ENCODE results near the gene PIK3R4.
A peak's percentile ranks its signal among the peaks of the same experiment; 100 is the strongest.

PIK3R4 gene

DNA sequence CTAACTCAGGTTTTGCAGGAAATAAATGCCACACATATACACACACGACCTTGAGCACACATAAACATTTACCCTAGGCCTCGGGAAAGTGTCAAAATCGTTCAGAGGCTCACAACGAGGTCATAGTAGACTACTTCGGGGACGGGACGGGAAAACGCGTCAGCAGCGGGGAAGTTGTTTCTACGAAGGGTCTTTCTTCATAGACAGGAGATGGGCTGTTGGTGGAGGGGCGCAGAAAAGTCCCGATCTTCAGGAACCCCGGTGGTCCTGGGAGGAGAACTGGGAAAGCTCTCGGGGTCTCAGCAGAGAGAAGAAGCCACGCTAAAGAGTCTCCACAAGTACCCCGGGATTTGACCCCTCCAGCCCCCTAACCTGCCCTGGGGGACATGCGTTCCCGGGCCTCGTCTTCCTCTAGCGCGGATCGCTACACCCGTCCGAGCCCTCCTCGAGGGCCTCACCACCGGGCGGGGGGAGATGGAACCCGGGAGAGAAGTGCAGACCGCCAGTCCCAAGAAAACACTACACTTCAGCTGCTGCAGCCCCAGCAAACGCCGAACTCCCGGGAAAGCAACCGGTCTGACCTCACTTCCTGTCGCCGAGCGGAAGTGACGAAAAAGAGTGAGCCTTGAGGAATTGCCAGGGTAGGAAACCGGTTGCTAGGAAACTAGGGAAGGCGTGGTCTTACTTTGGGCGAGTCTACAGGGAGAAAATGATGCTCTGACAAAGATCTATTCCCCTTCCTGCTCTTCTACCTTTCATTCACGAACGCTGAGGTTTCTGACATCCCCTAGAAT lies at the start of gene PIK3R4:
TSS of gene PIK3R4 (minus strand) at position 584 of the 794 bp plus-strand sequence. CDS start 1,611 bp downstream, outside the sequence.
- peak; percentile 99 for DNase-seq

- DNase-seq, result no peak
Observed at GRCh38 chr3:130795396-130795795, 48.8 kb upstream of the PIK3R4 start.

DNA sequence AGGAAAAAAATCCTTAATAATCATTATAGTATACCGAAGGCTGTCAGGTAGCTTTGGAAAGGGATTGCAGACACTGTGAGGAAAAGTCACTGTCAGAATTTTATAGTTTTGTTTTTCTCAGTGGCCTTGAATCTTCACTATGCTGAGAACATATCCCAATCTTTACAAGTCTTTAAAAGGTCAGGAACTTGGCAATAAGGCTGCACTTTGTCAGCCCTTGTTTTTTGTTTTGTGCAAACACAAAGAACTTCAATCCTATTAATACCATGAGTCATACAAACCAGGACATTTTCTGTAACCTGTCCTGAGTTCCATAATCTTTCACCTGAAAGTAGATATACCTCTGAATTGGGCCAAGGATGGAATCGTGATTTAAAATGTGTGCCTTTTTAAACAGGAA lies 45.6 kb upstream of the PIK3R4 start:
- DNase-seq, result no peak

- no peak for DNase-seq
Observed at GRCh38 chr3:130789782-130790322, 43.2 kb upstream of the PIK3R4 start.

GRCh38 chr3:130787422-130788068 lies 40.9 kb upstream of the PIK3R4 start:
- DNase-seq, result no peak

DNA sequence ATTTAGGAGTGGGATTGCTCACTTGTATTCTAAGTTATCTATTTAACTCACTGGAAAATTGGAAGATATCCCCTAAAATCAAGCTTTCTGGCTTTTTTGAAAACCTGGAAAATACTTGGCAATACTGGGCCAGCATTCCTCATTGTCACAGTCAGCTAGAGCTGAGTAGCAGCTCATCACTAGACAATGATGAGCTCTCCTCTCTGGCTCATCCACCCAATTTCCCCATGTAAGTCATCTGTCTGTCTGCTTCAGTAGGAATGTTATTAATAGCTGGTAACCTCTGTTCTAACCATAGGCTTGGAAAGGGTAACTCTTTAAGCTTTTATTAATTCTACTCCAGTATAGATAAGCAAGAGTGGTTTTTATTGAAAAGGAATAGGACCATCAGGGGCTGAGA lies 39.7 kb upstream of the PIK3R4 start:
- DNase-seq, result no peak

GRCh38 chr3:130783629-130784028 lies 37.0 kb upstream of the PIK3R4 start:
- DNase-seq, result no peak

GRCh38 chr3:130779486-130779885 lies 32.9 kb upstream of the PIK3R4 start:
- DNase-seq, result no peak

DNA sequence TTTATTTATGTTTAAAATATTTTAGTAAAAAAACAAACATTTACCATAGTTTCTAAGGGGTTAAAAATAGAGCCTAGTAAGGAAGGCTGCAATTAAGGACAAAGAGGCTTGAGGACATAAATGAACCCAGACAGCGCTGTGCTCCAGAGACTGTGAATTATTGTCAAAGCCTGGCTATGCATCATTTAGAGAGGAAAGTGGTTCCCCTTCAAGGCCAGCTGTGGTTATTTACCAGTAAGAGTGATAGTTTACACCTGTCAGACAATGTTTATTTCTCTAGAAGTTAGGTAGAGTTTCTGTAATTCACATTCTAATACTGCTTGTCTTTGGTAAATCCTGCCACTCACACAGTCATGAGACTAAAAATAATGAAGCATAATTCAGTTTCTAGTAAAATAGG lies 32.4 kb upstream of the PIK3R4 start:
- peak; percentile 51 for DNase-seq

DNA sequence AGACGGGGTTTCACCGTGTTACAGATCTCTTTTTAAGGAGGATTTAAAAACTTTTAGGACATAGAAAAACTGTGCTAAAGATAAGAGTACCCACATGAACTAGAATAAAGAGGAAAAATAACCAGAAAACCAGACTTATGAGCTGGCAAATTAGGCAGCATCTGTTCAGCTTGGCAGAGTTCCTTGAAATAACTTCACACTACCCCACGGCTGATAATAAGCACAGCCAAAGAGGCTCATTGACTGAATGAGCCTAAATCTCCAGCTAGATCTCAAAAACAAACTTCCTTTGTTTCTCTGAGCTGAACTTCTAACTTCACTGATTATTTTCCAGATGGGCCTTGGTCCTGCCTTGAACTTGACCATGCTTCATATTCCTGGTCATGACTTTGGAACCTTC lies 26.7 kb upstream of the PIK3R4 start:
- DNase-seq, result no peak

- DNase-seq, result no peak
Observed at GRCh38 chr3:130772129-130772528, 25.5 kb upstream of the PIK3R4 start.

DNA sequence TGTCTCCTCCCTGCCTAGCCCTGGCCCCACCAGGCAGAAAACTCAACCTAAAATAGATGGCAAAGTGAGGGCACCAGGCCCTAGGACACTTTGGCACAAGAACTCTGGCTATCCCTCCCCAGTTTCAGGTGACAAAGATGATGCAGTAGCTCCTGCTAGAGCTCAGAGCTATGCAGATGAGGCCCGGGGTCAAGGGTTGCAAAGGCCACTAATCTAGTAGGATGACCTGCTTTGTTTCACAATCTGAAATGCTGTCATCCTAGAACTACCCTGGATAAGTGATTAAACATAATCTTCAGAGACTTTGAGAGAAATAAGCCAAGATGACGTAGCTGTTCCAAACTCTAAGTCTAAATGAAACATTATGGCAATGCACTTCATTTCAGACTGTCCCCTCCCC lies 24.0 kb upstream of the PIK3R4 start:
- no peak for DNase-seq

- DNase-seq, result no peak
Observed at GRCh38 chr3:130761730-130762311, 15.2 kb upstream of the PIK3R4 start.

DNA sequence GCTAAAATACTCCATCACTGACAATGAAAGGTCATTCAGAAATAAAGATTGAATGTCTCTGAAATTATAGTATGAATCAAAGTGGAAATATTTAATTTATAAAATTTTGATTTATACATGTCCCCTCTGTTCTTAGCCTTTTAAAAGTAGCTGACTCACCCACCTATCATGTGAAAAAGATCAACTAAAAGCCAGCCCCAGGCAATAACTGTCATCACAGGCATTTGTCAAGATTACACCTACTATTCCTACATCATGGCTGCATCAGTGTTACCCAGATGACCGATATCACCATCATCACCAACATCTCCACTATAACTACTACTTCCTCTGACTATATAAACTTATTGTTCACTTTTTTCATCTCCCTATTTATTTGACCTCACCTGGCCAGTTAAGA lies 14.3 kb upstream of the PIK3R4 start:
- no peak for DNase-seq

- DNase-seq, result peak; percentile 74
Observed at GRCh38 chr3:130759692-130760338, 13.2 kb upstream of the PIK3R4 start.

DNA sequence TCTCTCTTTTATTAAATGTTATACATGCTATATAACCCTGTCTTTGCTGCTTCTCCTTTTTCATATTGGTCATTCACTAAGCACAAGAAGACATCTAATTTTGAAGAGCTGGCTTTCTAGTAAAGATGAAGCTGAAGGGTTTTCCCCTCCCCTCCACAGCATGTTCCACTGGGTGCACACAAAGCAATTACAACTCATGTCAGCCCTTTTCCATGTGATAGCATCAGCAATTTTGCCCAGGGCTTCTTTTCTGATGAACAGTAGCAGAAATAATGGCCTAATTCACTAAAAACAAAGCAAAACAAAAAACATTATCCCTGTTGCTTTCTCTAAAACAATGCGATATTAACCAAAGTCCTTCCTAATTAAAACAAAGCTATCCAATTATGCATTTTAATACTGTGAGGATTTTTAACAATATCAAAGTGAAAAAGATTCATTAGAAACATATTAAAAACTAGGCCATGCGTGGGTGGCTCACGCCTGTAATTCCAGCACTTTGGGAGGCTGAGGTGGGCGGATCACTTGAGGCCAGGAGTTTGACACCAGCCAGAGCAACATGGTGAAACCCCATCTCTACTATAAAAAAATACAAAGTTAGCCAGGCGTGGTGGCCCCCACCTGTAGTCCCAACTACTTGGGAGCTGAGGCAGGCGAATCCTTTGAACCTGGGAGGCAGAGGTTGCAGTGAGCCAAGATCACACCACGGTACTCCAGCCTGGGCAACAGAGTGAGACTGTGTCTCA lies 12.2 kb upstream of the PIK3R4 start:
- DNase-seq, result no peak

DNA sequence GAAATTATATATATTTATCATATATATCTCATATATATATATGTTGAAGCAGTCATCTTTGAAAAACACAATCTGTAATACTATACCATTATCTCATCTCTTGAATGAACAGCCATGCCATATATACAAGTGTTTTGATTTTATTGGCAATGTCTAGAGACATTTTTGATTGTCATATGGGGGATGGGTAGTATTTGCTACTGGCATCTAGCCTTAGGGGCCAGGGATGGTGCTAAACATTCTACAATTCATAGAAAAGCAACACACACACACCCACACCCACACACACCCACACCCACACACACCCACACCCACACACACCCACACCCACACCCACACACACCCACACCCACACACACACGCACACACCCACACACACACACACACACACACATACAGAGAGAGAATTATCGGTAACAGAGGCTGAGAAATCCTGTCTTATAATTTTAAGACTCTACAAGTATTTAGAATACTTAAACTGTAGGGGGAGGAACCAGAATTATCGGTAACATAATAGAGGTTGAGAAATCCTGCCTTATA lies 11.1 kb upstream of the PIK3R4 start:
- no peak for DNase-seq

- DNase-seq, result no peak
Observed at GRCh38 chr3:130755666-130756065, 9.0 kb upstream of the PIK3R4 start.

- no peak for DNase-seq
Observed at GRCh38 chr3:130748981-130749380, 2.4 kb upstream of the PIK3R4 start.

GRCh38 chr3:130748467-130748861 lies 1.8 kb upstream of the PIK3R4 start:
- no peak for DNase-seq

- DNase-seq, result no peak
Observed at GRCh38 chr3:130743354-130743753, 3.3 kb downstream of the PIK3R4 start.

DNA sequence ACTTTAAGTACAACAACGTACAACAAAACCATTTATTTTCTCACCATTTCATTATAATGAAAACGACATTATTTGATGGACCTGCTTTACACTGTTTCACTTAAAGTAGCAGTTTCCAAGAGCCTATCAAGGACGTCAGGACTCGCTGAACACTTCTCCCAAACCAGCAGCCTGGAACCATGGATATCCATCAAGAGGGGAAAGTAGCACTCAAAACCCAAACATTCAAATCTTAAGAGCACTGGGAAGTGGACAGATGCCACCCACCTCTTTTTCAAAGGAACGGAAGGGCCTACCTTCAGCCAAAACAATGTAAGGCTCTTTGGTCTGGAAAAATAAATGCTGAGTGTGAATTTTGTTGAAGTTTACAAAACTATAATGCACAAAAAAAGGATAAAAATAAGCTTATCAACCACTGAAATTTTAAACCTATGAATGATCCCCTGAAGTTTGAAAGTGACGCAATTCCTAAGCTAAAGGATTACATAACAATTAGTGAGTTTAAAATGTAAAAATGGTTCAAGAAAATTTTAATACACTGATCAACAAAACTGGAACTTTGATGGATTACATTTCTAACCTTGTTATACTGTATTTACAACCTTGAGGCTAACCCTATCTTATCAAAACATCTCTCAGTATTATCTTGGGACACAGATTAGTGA lies 4.6 kb downstream of the PIK3R4 start:
- no peak for DNase-seq
